GM18873 (cell line): ENCODE data around the gene PRR20G.
"Not testable (repeated sequence)": the region's sequence is repeated elsewhere in the genome, so short reads cannot be mapped to it uniquely, and the experiment has no call there.

Experiments used
- ATAC-seq: cut with Tn5 transposase; IDR thresholded peaks from one replicate; pipeline ENCODE4 v1.9.1; 2021; ENCODE audit warnings: mild to moderate bottlenecking, moderate library complexity, moderate number of reproducible peaks; ENCODE audit not compliant: unreplicated experiment, low FRiP score

The PRR20G gene

DNA sequence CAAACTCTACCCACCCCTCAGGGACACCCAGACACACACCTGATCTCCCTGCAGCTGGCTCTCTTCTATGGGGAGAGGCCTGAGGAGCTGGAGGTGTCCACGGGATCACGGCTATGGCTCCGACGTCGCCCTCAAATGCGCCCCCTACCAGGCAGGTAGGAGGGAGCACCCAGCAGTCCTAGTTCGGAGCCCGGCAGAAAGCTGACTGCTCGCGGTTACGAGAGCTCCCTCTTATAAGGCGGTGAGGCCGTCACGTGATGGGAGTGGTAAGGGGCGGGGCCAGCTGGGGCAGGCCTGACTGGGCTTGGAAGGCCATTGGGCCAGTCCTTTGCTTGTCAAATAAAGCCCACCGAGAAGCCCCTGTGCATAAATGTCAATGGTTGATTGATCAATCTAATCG lies at the start of gene PRR20G:
TSS of gene PRR20G (minus strand) at position 207 of the 400 bp plus-strand sequence. CDS start 681 bp downstream, outside the sequence.
- ATAC-seq = no peak

DNA sequence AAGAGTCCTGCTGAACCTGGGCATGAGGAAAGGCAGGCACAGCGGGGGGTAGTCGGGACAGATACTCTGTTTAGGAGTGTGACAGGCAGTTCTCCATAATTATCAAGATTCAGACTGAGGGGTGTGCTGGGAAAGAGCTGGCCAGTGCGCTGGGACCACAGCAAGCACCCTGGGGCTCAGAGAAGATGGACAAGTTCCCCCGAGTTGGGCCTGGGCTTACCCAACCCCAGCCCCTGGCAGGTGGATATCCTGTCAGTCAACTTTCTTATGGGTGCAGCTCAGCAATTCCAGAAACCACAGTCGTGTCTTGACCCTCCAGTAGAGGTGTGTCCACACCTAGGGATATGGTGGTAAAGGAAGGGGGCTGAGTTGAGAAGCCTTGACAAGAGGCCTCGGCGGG lies 49.2 kb upstream of the PRR20G start:
- no peak for ATAC-seq

DNA sequence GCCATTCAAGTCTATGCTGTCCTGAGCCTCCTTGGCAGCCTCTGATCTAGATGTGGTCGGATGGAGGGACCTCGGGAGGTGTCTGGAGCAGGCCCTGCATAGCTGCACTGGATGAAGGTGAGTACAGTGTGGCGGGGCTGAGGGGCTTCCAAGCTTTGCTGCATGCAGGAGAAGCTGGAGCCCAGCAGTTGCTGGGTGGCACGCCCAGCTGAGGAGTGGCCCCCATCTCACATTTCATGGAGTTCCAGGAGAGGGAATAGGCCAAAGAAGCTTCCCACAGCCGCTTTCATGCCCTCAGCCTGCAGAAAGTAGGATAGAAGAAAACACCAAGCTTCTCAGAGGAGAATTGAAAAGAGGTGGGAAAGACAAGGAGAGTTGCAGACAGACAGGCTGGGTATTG lies 48.3 kb upstream of the PRR20G start:
- ATAC-seq = no peak

- ATAC-seq = no peak
Measured at GRCh38 chr3:127330385-127330784, 42.5 kb upstream of the PRR20G start.

GRCh38 chr3:127329631-127330285 lies 41.9 kb upstream of the PRR20G start:
- ATAC-seq = no peak

- ATAC-seq = no peak
Measured at GRCh38 chr3:127328421-127328820, 40.6 kb upstream of the PRR20G start.

DNA sequence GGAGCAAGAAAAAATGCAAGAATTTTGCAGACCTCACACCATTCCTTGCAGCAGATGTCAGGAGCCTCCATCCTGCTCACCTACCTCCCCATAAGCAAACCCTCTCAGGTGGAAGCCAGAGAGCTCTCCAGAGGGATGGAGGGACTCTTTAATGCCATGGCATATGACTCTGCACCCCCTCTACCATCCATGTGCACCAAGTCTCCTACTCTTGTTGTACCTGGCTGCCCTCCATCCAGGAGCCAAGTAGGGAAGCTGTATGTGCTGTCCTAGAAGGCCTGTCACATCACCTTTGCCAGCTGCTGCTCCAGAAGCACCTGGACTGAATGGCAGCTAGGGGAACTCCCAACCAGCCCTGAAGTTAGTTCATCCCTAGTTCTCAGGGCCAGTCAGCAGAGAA lies 38.5 kb upstream of the PRR20G start:
- no peak for ATAC-seq

- no peak for ATAC-seq
Measured at GRCh38 chr3:127325629-127325961, 37.7 kb upstream of the PRR20G start.

GRCh38 chr3:127324913-127325628 lies 37.2 kb upstream of the PRR20G start:
- ATAC-seq = no peak

GRCh38 chr3:127324076-127324475 lies 36.2 kb upstream of the PRR20G start:
- no peak for ATAC-seq

GRCh38 chr3:127323581-127323980 lies 35.7 kb upstream of the PRR20G start:
- ATAC-seq = no peak

DNA sequence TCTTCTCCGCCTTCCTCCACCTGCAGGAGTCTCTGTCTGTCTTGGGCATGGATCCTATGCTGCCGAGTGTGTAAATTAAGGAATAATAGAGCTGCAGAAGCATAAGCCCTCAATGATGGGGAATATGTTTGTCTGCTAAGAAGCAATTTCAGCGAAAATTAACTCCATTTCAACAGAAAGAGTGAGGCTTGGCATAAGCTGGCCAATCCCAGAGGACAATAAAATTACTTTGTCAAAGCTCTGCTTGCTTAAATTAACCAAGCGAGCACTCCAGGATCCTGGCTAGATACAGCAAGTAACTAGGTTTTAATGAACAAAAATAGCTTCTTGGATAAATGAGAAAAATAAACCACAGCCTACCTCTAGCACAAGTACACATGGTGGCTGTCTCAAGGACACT lies 33.5 kb upstream of the PRR20G start:
- ATAC-seq = no peak

- no peak for ATAC-seq
Measured at GRCh38 chr3:127320529-127321121, 32.8 kb upstream of the PRR20G start.

GRCh38 chr3:127316685-127317084 lies 28.8 kb upstream of the PRR20G start:
- ATAC-seq = no peak

- no peak for ATAC-seq
Measured at GRCh38 chr3:127312818-127313217, 25.0 kb upstream of the PRR20G start.

GRCh38 chr3:127308821-127309220 lies 21.0 kb upstream of the PRR20G start:
- ATAC-seq = not testable (repeated sequence)

DNA sequence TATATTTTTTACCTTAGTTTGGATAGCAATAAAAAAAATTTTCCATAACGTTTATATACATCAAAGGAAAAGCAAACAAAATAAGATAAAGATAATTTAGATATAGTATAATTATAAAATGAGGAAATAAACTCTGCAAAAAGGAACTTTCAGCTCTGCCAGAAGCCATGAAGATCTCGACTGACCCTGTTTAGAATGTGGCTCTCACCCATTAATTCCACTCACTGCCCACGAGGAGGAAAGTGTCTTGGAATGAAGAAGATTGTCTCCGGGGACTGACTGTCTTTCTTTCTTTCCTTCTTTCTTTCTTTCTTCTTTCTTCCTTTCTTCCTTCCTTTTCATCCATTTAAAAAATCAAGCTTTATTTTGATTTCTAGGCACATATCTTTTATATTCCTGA lies 20.1 kb upstream of the PRR20G start:
- no peak for ATAC-seq

- ATAC-seq = no peak
Measured at GRCh38 chr3:127307112-127307835, 19.4 kb upstream of the PRR20G start.

DNA sequence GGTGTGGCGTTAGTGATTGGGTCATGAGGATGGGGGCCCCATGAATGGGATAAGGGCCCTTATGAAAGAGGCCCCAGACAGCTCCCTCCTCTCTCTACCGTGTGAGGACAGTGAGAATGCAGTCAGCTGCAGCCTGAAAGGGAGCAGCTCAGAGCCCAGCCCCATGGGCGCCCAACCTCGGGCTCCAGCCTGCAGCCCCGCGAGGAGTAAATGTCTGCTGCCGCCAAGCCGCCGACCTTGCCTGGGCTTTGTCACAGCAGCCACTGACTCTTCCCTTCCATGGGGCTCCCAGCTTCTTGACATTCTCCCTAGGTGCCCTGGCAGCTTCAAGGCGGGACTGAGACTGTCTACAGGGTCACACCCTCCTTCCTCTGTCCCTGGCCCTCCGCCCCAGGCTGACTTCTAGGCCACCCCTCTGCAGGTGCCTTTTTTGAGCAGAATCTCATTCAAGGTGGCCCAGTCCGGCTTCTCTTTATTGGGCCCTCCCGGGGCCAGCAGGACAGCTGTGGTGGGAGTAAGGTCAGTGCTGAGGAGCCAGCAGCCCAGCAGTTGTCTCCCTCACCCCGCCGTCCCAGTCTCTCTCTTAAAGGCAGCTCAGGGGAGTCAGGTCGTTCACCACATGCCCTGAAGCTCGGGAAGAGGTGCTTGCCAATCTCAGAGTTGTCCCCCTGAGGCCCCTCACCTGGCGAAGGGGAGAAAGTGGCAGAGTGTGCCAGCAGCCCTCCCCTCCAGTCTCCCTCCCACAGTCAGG lies 18.7 kb upstream of the PRR20G start:
- ATAC-seq = no peak

GRCh38 chr3:127305499-127306060 lies 17.7 kb upstream of the PRR20G start:
- ATAC-seq = no peak
